OCI-LY3 (cell line): ENCODE measurements around the gene MYBPC2.

ENCODE experiments used
- CTCF ChIP-seq: fragments of 200-600, 300-600 bp; sonication (generic); IDR thresholded peaks from 2 replicates; pipeline ENCODE4 v1.5.1; 2014; ENCODE audit warnings: antibody characterized with exemption, low read length, low read depth
- EZH2phosphoT487 ChIP-seq: fragments of 200-600 bp; shearing (Covaris generic); IDR thresholded peaks from 2 replicates; pipeline ENCODE4 v1.6.1; 2018; ENCODE audit warnings: antibody characterized with exemption, mixed run types, low read depth

- TF ChIP-seq CTCF (no peak), EZH2phosphoT487 (no peak)
Measured at GRCh38 chr19:50422397-50423278, 10.1 kb upstream of the MYBPC2 start.
